Midbrain (tissue), 1 donor: ENCODE data around the gene UMODL1.
A peak's percentile ranks its signal among the peaks of the same experiment; 100 is the strongest.
"Not testable (repeated sequence)": the region's sequence is repeated elsewhere in the genome, so short reads cannot be mapped to it uniquely, and the experiment has no call there.

Experiments used
- DNase-seq: peaks from one replicate; lab custom pipeline; 2025; lab: John Stamatoyannopoulos, UW

The UMODL1 gene

DNA sequence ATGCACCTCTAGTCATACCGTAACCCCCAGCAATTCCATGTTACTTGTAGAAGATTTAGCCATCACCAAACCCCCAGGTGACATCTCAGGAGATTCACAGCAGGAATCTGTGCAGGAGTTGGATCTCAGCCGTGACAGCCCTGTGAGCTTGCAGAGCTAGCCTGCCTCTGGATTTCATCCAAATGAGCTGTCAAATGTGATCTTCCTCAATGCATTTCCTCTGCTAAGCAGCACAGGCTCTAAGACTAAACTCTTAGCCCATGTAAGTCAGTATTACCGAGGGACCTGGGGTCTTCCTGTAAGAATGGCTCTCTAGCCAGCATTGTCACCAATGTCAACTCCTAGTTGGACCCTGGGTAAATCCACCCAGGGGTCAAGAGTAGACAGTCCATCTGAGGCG is 41.7 kb downstream of the UMODL1 start:
- no peak for DNase-seq

DNA sequence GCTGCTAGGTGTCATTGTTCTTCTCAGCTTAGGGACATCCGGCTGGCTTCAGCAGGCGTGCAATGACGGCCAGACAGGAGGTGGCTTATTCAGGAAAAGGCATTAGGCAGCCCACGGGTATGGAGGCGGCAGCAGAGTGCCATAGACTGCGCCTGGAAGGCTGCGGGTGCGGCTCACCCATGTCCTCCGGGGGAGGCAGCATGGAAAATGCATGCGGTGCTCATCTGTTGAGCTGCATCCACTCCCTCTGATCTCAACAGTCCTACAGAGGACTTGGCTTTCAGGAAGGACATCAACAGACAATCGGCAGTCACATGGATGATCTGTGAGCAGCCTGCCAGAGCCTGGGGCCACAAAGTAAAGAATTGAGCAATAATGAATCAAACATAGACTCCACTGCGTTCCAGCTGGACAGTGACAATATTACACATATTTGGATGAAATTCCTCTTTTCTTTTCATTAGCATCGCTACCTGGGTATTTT is 42.9 kb downstream of the UMODL1 start:
- no peak for DNase-seq

DNA sequence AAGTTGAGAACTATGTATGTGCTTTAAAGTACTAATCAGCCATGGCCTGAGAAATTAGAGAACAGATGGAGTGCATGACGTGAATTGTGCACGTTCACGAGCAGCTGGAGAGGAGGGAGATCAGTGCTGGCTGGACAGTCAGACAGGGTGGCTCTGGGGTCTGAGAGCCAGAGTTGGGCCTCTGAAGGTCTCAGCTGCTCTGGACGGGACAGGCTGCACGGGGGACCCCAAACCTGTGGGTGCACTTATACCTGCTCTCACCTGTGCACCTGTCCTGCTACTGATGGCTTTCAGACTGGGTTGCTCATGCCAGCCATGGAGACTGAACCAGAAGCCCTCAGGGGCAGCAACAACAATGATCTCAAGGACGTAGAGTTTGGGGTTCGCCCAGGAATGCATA is 43.5 kb downstream of the UMODL1 start:
- no peak for DNase-seq

DNA sequence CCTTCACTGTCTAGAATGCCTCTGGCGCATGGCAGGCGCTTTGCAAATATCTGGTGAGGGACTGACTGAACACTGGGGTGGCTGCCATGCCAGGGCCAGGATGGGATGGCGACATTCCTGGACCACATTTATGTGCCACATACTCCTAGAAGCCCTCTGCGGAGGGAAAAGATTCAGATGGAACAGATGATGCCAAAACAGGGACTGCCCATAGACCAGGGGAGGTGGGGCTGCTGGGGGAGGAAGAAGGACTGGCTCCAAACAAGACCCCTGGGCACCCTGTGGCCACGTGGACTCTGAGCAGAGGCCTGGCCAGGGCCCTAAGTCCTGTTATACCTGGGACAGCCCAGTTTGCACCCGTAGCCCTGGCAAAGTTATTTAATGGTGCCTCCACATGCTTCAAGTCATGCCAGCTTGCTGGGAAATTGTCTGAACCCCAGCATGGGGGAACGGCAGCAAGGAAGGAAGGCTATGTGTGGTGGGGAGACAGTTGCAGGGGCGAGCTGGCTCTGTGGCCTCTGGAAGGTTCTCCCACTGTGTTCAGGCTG is 44.1 kb downstream of the UMODL1 start:
- DNase-seq, result no peak

DNA sequence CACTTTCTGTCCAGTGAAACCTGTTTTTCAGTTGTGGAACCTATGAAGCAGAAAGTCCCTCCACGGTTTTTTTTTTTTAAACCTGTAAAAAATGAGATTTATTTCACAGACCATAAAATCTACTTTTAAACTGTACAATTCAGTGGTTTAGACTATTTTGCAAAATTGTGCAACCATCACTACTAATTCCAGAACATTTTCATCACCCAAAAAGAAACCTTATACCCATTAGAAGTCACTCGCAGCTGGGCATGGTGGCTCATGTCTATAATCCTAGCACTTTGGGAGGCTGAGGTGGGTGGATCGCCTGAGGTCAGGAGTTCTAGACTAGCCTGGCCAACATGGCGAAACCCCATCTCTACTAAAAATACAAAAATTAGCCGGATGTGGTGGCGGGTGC is 45.4 kb downstream of the UMODL1 start:
- not testable (repeated sequence) for DNase-seq

DNA sequence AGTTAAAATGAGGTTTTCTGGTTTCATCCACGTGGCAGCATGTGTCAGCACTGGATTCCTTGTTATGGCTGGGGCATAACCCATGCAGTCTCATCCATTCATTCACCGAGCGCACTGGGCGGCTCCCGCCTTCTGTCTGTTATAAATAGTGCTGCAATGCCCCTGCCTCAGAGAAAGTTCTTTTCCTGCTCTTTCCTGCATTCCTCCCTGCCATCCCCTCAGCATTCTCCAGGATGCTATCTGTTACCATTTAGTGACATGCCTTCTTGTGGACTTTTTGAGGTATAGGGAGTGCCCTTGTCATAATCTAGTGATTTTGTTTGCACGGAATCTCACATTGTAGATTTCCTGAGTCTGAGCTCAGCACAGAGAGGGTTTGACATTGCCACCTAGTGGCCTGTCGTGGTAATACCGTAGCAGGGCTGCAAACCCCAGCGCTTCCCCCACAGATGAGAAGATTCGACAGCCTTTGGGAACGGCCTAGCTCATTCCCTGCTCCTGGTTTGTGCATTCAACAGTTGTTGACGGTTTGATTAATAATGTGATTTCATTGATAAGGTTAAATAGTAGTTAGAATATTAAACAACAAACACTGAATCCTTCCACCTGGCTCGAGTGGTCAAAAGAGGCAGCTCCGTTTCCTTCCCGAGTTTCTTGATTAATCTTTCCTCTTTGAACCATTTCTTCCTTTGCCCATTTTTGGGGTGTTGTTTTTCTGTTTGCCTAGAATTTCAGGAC is 46.3 kb downstream of the UMODL1 start:
- peak; percentile 82 for DNase-seq

DNA sequence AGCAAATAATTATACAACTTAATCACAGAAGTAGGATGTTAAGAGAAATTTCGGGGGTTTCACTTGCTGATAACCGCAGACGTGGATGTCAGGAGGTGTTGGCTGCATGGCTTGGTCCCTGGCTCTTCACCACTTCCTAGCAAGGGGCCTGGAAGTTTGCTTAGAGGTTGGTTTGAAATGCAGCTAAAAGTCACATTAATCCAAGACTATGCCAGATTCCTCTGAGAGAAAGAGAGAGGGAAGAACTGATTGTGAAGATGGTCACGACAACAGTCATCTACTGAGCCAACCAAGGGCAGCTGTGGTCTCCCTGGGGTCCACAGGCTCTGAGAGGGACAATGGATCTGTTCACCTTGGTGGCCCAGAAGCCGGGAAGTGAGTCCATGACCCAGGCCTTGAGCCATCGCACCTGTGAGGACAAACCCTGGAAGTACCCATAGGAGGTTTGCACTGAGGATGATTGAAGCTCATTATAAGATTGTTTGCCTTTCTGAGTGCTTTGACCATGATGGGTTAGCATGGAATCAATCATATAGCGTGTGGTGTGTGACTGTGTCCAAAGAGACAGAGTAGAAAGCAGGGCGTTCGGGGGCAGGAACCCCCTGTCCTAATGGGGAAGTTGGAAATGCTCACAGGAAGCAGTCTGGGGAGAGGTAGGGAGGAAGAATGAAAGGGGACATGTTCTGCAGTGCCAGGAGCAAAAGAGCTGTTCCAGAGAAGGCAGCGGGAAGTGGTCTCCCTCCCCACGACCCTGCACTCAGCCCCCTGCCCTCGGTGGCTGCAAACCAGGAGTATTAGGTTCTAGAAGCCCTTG is 47.1 kb downstream of the UMODL1 start:
- DNase-seq, result no peak

DNA sequence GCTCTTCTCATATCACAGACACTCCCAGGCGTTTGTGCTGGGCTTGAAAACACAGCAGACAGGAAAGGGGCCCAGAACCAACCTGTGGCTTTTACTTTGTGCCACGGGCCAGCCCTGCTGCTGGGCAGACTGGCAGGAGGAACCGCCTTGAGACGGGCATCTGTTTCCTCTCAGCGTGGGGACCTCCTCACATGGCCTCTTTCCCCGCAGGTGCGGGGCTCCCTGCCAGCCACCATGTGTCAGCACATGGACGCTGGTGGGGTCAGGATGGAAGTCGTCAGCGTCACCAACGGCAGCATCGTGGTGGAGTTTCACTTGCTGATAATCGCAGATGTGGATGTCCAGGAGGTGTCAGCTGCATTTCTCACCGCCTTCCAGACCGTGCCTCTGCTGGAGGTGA is 47.8 kb downstream of the UMODL1 start:
- DNase-seq, result no peak

DNA sequence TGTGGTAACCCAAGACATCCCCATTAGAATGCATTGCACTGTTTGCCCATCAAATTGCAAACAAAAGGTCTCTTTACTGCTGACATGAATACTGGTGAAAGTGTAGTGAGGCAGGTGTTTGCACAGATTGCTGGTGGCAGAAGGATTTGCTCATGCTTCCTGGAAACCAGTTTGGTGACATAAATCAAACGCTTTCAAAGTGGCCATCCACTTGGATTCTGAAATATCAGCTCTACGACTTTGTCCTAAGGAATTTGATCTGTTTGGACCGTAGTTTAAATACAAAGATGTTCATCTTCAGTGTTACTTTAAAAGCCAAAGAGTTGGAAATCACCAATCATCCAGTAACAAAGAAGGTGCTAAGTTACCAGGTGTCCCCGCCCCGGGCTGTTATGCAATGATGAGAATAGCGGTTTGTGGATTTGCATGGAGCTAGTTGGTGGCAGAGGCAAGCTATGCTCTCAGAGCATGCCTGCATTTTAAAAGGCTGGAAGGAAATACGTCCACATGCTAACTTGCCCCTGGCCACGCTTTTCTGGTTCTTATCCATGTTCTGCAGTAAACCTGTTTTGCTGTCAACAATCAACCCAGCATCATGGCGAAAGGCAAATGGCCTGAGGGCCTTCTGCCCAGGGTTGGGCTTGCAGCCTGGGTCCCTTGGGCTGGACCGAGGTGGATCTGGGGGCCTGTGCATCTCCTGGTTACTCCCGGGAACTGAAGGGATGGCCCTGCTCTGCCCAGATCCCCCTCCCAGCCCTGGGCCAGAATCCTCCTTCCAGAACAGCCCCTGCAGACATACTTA is 49.2 kb downstream of the UMODL1 start:
- no peak for DNase-seq

DNA sequence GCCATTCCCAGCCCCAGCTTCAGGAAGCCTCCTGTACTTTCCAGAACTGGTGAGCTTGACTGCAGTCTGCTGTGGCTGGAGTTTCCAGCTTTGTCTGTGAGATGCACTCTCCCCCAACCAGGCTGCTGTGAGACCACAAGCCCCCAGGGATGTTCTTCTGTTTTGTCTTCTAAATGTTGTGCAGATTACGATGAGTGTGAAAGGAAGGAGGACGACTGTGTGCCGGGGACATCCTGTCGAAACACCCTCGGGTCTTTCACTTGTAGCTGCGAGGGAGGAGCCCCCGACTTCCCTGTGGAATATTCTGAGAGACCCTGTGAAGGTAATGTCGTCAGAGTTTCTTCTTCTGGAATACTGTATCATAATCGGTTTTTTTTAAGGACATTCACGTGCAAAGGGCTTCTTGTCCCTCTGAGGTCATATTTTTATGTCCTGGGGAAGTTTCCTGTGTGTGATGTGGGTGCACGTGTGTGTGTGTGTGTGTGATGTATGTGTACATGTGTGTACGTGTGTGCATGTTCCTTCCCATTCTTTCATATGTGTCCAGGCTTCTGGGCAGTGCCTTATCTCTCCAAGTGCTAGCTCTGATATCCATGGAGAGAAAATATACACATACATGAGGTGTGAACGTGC is 49.9 kb downstream of the UMODL1 start:
- DNase-seq, result no peak

DNA sequence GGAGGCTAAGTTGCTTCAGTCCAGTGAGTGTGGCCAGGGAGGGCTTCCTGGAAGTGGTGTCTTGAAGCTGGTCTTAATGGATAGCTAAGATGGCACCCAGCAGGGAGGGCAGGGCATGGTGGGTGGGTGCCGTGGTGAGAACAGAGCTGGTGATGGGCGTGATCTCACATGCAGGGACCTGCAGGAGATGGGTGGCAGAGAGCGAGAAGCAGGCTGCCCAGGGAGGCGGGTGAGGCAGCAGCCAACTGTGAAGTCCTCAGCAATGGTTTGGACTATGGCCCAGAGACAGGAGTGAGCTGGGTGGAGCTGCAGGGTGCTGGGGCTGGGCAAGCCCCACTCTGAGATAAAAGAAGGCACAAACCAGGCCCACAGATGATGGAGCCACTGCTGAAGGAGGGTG is 50.7 kb downstream of the UMODL1 start:
- no peak for DNase-seq

DNA sequence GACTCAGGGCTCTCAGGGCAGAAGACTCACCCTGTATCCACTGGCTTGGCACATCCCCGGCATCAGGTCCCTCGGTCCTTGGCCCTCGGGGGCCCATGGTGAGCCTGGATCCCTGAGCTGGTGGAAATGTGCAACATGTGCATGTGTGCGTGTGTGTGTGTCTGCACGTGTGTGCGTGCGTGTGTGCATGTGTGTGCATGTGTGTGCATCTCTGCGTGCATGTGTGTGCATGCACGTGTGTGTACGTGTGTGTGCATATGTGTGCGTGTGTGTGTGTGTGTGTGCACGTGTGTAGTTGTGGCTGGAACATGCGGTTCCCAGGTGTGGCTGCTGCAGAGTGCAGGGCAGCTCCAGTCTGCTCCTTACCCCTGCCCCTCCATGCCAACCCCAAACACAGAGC is 51.3 kb downstream of the UMODL1 start:
- no peak for DNase-seq

DNA sequence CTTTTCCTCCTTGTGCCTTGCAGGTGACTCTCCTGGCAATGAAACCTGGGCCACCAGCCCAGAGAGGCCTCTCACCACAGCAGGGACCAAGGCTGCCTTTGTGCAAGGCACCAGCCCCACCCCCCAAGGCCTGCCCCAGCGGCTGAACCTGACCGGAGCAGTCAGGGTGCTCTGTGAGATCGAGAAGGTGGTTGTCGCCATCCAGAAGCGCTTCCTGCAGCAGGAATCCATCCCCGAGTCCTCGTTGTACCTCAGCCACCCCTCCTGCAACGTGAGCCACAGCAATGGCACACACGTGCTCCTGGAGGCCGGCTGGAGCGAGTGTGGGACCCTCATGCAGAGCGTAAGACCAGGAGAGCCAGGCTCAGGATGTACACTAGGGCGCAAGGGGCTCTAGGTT is 51.7 kb downstream of the UMODL1 start:
- DNase-seq, result no peak

DNA sequence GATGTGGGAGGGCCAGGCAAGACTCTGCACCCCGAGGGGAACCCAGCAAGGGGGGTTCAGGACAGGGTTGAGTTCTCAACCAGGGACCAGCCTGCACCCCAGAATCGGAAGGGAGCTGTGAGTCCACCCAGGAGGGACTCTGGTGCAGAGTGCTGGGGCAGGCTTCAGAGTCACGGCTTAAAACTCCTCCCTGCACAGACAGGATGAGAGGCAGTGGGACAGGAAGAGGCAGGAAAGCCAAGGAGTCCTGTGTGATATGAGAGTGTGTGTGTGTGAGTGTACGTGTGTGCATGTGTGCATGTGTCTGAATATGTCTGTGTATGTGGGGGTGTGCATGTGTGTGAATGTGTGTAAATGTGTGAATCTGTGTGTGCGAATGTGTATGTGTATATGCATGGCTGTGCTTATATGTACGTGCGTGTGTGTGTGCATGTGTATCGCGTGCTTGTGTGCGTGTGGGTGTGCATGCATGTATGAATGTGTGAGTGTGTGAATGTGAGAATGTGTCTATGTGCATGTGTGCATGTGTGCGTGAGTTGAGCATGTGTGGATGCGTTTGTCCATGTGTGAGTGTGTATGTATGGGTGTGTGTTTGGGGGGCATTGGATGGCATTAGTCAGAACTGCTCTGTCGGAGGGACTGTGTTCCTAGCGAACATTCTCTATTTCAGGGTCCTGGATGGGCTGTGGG is 52.2 kb downstream of the UMODL1 start:
- DNase-seq, result no peak

DNA sequence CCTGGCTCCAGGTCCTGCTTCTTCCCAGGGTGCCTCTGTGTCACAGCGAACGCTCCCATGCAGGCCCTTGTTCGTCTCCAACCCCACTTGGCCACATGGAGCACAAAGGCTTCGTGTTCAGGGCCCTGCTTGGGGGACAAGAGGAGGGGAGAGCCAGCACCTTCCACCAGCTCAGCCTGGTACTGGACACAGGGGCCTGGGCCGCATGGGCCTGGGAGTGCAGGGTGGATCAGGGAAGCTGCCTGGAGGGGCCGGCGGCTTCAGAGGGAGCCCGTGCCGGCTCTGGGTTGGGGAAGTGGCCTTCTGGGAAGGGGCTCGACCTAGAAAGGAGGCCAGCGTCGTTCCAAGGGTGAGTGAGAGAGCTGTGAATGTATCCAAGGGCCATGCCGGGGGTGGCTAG is 53.0 kb downstream of the UMODL1 start:
- DNase-seq, result no peak

DNA sequence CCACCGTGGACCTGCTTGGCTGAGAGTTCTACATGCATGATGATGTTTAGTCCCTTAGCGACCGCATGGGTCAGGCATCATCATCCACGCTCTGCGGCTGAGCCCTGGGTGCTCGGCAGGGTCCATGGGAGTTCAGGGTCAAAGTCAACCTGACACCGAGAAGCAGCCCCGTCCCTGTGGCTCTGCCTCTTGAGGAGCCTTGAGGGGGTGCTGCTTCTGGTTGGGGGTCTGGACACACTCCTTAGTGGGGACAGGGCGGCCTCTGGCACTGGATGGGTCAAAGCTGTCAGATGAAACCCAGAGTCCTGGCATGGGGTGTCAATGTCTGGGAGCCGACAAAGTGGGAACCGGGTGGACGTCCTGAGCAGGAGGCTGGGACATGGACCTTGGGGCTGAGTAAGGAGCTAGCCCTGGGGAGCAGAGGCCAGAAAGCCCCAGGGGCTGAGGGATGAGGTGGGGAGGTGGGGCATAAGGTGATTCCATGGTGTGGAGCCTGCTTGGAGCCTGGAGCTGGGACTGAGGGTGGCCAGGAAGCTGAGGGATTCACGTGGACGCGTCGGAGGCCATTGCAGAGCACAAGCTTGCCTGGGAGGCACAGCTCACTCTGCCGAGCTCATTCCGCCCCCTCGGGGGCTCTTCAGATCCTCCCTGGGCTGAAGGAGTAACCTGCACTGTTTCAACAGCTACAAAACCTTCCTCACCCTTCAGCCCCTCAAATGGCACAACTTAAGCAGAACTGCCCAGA is 53.9 kb downstream of the UMODL1 start:
- no peak for DNase-seq

DNA sequence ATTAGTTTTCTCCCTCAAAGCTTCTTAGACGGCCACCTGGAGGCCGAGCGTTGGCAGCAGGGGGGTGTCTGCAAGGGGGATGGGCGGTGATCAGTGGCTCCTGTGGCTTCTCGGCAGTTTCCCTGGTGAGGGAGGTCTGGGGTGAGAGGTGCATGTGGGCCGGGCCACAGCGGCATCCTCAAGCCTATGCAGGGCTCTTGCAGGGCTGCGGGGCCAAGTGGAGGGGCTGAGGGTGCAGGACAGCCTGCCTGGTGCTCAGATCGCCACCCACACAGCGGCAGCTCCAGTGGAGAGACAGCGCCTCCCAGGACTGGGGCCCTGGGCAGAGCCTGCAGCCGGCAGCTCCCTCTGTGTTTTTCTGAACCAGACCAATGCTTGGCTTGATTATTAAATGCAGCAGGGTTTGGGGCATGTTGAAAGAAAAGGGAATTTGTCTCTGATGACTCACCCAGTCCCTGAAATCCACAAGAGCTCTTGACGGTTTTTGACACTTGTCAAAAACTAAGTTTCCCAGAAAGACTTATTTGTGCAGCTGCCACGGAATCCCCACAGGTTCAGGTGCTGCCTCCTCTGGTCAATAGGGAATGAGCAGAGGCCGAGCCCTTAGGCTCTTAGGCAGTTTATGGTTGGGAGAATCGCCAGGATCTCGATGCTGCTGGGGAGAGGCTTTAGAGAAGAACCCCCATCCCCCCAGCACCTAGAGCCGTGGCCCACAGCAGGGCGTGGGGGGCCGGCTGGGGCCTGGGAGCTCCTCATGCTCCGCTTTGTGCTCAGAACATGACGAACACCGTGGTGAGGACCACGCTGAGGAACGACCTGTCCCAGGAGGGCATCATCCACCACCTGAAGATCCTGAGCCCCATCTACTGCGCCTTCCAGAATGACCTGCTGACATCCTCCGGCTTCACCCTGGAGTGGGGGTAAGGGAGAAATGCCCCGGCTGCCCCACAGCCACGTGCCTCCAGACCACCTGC is 54.7 kb downstream of the UMODL1 start:
- no peak for DNase-seq

DNA sequence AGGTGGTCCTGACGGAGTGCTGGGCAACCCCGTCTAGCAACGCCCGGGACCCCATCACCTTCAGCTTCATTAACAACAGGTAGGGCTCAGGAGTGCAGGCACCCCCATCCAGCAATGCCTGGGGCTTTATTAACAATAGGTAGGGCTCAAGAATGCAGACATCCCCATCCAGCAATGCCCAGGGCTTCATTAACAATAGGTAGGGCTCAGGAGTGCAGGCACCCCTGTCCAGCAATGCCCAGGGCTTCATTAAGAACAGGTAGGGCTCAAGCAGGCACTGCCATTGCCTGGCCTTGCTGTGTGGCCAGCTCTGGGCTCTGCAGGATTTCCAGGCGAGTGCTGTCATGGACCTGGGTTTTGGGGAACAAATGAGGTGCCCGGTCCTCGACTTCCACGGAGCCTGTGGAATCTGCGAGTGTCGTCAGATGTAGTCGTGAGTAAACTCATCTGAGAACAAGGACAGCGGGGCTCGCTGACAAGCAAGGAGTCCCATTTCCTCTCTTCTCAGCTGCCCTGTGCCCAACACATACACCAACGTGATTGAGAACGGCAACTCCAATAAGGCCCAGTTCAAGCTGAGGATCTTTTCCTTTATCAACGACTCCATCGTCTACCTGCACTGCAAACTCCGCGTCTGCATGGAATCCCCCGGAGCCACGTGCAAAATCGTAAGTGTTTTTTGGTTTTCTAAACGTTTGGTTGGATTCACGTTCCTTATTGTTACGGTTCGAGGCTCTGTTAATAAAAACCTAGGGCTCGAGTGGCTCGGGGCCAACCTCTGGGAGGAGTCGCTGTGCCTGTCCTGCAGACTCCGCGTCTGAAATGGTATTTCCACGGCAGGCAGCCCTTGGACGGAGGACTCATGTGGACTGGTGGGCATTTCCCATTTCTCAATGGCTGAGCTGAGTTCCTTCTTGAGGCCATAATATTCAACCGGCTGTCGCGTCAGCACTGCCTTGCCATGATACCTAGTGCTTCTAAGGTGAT is 56.3 kb downstream of the UMODL1 start:
- no peak for DNase-seq
